Parathyroid adenoma (tissue), 2 donors: ENCODE results near the gene GJD3.

Experiments
- H2AFZ ChIP-seq: fragments of 300-600 bp; sonication (generic); one replicate; pipeline ENCODE4 v1.7.0; 2017; ENCODE audit warnings: antibody characterized with exemption, mild to moderate bottlenecking
- H3K27ac ChIP-seq: fragments of 300-600 bp; sonication (generic); one replicate; pipeline ENCODE4 v1.7.0; 2017
- H3K27me3 ChIP-seq: fragments of 300-600 bp; sonication (generic); one replicate; pipeline ENCODE4 v1.7.0; 2017; ENCODE audit warnings: low read length; ENCODE audit not compliant: control insufficient read depth, insufficient read depth
- H3K36me3 ChIP-seq: fragments of 300-600 bp; sonication (generic); one replicate; pipeline ENCODE4 v1.7.0; 2017; ENCODE audit warnings: low read length; ENCODE audit not compliant: control insufficient read depth, insufficient read depth
- H3K4me1 ChIP-seq: fragments of 300-600 bp; sonication (generic); one replicate; pipeline ENCODE4 v1.7.0; 2017; ENCODE audit warnings: control low read depth
- H3K4me2 ChIP-seq: fragments of 300-600 bp; sonication (generic); one replicate; pipeline ENCODE4 v1.7.0; 2017; ENCODE audit warnings: low read length
- H3K4me3 ChIP-seq: fragments of 300-600 bp; sonication (generic); one replicate; pipeline ENCODE4 v1.7.0; 2017; ENCODE audit warnings: low read depth, low read length
- H3K79me2 ChIP-seq: fragments of 300-600 bp; sonication (generic); one replicate; pipeline ENCODE4 v1.7.0; 2017; ENCODE audit warnings: control low read depth
- H3K9ac ChIP-seq: fragments of 300-600 bp; sonication (generic); one replicate; pipeline ENCODE4 v1.7.0; 2017; ENCODE audit warnings: mild to moderate bottlenecking
- H3K9me3 ChIP-seq: fragments of 300-600 bp; sonication (generic); one replicate; pipeline ENCODE4 v1.7.0; 2017; ENCODE audit warnings: low read length; ENCODE audit not compliant: control insufficient read depth
- TF ChIP-seq, protein P1 (sequence below): fragments of 300-600 bp; sonication (generic); IDR thresholded peaks from one replicate; pipeline ENCODE4 v1.7.0; 2017; ENCODE audit warnings: antibody characterized with exemption, mild to moderate bottlenecking
- donor health status: primary hyperparathyroidism.

Gene GJD3

DNA sequence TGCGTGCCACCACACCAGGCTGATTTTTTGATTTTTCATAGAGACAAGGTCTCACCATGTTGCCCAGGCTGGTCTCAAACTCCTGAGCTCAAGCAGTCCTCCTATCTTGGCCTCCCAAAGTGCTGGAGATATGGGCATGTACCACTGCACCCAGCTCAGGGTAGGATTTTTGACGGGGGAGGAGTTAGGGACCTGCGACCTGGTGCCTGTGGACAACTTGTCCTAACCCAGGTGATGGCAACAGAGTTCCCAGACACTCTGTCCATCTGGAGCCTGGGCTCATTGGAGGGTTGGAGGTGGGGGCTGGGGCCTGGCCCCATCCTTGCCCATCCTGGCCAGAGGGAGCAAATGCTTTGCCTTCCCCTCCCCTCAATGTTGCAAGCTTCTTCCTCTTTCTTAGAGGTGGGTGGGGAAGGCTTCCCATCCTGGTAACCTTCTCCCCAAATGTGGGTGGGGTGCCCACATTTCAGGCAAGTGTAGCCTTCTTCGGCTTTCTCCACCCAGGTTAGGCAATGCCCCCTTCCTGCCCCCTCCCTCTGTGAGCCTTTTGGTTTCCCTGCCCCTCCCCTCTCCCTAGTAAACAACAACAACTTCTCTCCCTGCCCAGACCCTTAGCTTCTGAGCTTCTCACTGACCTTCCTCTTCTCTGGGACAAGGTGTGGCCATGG is 30.6 kb downstream of the GJD3 start:
- Histone ChIP-seq H3K79me2 (peaks cover 40% of the 10 kb centered on the region), H3K4me1 (peaks cover 37% of the 10 kb centered on the region), H3K4me2 (no peak overlapping the region), H3K27me3 (no peaks in the 10 kb centered on the region), H3K9ac (no peak overlapping the region), H3K36me3 (no peaks in the 10 kb centered on the region), H3K9me3 (no peaks in the 10 kb centered on the region), H3K27ac (peak overlapping the region; percentile 20), H3K4me3 (no peak overlapping the region), H2AFZ (no peak overlapping the region)
- TF ChIP-seq, protein P1, sequence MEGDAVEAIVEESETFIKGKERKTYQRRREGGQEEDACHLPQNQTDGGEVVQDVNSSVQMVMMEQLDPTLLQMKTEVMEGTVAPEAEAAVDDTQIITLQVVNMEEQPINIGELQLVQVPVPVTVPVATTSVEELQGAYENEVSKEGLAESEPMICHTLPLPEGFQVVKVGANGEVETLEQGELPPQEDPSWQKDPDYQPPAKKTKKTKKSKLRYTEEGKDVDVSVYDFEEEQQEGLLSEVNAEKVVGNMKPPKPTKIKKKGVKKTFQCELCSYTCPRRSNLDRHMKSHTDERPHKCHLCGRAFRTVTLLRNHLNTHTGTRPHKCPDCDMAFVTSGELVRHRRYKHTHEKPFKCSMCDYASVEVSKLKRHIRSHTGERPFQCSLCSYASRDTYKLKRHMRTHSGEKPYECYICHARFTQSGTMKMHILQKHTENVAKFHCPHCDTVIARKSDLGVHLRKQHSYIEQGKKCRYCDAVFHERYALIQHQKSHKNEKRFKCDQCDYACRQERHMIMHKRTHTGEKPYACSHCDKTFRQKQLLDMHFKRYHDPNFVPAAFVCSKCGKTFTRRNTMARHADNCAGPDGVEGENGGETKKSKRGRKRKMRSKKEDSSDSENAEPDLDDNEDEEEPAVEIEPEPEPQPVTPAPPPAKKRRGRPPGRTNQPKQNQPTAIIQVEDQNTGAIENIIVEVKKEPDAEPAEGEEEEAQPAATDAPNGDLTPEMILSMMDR, result no peak

DNA sequence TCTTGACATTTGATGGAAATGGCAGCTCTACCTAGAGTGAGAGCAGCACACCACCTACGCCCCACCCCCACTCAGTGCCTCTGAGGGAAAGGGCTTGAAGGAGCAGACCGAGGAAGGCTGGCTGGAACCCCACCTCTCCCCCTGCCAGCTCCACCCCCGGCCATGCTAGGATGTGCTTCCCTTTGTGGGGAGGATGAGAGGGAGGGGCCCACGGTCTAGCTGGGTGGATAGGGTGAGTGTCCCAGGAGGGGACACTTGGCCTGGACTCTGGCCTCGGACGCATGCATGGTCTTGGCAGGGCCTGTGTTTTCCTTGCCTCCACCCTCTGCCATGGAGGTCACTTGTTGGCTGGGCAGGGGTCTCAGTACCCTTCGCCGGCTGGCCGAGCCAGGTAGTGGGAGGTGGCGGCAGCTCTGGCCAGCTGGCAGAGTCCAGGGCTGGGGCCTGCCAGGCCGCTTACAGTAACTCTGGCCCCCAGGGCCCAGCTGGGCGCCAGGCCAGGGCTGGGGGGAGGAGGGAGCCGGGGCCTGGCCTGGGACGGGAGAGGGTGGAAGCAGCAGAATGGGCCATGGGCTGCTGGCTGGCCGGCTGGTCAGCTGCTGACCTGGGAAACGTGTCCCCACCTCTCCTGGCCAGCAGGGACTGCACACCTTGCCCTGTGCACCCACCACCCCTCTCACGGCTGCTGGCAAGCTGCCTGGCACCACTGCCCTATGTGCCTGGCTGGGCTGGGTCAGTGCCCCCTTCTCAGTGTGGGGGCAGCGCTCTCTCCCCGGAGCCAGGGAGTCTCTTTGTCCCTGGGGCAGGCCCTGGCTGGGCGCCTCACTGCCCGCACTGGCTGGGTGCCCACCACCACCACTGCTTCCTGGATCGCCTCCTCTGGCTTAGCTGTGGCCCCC is 32.5 kb downstream of the GJD3 start:
- Histone ChIP-seq H3K4me3 (no peak overlapping the region), H3K9me3 (no peaks in the 10 kb centered on the region), H3K4me2 (peak overlapping the region; percentile 2), H3K27ac (peak overlapping the region; percentile 71), H3K36me3 (no peaks in the 10 kb centered on the region), H3K27me3 (no peaks in the 10 kb centered on the region), H3K79me2 (peaks cover 27% of the 10 kb centered on the region), H3K4me1 (peaks cover 46% of the 10 kb centered on the region), H2AFZ (peak overlapping the region; percentile 76), H3K9ac (no peak overlapping the region)
- TF ChIP-seq, protein P1, result no peak

DNA sequence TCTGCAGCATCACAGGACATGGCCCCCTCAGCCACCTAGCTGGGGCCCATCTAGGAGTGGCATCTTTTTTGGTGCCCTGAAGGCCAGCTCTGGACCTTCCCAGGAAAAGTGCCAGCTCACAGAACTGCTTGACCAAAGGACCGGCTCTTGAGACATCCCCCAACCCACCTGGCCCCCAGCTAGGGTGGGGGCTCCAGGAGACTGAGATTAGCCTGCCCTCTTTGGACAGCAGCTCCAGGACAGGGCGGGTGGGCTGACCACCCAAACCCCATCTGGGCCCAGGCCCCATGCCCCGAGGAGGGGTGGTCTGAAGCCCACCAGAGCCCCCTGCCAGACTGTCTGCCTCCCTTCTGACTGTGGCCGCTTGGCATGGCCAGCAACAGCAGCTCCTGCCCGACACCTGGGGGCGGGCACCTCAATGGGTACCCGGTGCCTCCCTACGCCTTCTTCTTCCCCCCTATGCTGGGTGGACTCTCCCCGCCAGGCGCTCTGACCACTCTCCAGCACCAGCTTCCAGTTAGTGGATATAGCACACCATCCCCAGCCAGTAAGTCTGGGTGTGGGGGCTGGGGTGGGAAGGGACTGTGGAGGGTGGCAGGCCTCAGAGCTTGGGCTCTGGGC is 33.6 kb downstream of the GJD3 start:
- no peak overlapping the region for H3K4me3 ChIP-seq
- H3K27me3 ChIP-seq, result no peaks in the 10 kb centered on the region
- H3K9me3 ChIP-seq, result no peaks in the 10 kb centered on the region
- no peaks in the 10 kb centered on the region for H3K36me3 ChIP-seq
- H3K9ac ChIP-seq, result no peak overlapping the region
- peaks cover 55% of the 10 kb centered on the region for H3K4me1 ChIP-seq
- H3K79me2 ChIP-seq, result peaks cover 26% of the 10 kb centered on the region
- H3K4me2 ChIP-seq, result peak overlapping the region; percentile 24
- no peak overlapping the region for H2AFZ ChIP-seq
- TF ChIP-seq, protein P1, result no peak
- peak overlapping the region; percentile 71 for H3K27ac ChIP-seq

DNA sequence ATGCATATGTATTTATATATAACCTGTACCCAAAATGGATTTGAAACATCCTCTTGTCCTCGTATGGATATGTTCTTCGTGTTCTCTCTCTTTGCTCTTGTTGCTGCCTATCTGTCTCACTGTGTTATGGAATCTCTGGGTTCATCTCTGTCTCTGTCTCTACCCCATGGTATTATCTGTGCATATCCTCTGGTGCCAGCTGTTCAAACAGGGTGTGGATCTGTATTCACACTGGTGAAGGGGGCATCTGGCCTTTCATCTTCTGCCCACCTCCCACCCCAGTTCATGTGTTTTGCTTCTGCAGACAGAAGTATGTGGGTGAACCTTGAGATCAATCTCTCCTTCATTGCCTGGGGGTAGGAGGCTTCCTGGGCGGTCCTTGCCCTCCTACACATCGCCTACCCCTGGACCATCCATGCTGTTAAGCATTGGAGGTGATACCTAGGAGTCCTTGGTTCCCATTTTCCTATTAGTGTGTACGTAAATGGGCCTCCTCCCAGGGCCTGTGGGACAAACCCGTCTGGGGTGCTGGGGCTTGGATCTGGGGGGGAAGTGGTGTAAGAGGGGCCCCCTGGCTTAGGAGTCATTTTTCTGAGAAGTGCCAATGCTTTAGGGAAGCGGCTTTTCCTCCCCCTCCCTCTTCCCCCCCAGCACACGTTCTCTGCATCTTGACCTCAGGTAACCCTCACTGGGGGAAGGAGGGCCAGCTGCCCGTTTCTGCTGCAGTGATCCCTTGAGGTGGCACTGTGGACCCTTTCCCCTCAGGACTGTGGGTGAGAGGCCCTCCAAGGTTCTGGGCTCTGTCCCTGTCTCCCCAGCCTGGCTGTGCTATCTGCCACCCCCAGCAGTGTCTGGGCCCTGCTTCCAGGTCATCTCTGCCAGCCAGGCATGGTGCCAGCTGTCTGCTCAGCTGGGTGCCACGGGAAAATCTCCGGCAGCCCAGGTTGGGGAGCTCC is 34.4 kb downstream of the GJD3 start:
- Histone ChIP-seq H3K4me3 (no peak overlapping the region), H2AFZ (no peak overlapping the region), H3K36me3 (no peaks in the 10 kb centered on the region), H3K79me2 (peaks cover 23% of the 10 kb centered on the region), H3K27ac (peak overlapping the region; percentile 71), H3K27me3 (no peaks in the 10 kb centered on the region), H3K4me2 (peak overlapping the region; percentile 24), H3K4me1 (peaks cover 55% of the 10 kb centered on the region), H3K9ac (no peak overlapping the region), H3K9me3 (no peaks in the 10 kb centered on the region)
- TF ChIP-seq, protein P1, result no peak
